ENCODE results near the gene FCHSD1.
"Not testable (repeated sequence)": the region's sequence is repeated elsewhere in the genome, so short reads cannot be mapped to it uniquely, and the experiment has no call there.

FCHSD1 gene

DNA sequence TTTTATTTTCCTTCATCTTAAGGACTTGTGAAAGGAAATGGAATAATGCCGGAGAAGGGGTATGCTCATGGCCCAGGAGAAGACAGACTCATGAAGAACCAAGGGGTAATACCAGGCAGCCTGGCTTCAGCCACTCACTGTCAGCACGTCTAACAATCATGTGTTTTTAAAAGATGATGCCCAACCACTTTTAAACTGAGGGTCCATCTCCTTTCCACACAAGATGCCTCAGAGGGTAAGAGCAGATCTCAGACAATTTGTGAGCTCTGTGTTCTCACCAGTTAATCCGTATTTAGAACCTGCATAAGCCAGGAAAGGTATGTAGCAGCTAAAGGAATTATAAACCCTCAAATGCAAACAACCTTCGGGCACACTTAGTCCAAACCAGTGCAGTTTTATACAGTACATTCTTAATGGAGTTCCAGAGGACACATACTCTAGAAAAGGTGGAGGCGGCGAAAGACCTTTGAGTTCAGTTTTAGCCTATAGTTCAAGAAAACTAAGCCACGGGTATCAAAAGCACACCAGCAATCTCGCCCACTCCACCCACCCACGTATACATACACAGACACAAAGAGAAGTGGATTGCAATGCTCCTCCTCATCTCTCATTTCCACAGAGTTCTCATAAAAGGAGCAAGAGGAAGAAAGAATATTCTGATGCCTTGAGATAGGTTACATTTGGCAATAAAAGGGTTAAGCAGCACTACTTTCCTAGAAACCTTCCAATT, 35.1 kb downstream of the FCHSD1 start:
- no peak for DNase-seq (ENCODE audit: low read depth)

DNA sequence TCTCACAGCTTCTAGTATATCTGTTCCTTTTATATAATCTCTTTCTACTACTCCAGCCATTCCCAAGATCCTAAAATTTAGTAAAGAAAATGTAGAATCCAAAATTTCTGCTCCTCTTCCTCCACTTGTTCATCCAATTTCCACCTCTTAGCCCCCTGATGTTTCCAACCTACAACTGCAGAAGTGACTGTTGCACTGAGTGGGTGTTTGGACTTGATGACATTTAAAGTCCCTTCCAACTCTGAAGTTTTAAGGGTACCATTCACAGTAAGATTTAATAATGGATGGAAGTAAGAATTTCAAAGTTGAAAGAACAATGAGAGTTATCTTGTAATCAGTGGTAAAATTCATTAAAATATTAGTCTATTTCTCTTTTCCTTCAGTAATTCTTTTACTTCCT, 37.9 kb downstream of the FCHSD1 start:
- no peak for DNase-seq (ENCODE audit: low read depth)

- DNase-seq (ENCODE audit: low read depth), result no peak
Observed at GRCh38 chr5:141611289-141611688, 39.9 kb downstream of the FCHSD1 start.

DNA sequence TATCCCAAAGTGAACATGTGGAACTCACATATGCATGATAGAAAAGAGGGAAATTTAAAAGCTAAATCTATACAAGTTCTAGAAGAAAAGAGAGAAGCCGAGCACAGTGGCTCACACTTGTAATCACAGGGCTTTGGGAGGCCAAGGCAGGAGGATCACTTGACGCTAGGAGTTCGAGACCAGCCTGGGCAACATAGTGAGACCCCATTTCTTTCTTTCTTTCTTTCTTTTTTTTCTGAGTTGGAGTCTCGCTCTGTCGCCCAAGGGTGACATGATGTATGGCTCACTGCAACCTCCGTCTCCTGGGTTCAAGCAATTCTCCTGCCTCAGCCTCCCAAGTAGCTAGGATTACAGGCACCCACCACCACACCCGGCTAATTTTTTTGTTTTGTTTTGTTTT, 41.3 kb downstream of the FCHSD1 start:
- DNase-seq (ENCODE audit: low read depth), result not testable (repeated sequence)

GRCh38 chr5:141609044-141609443, 42.2 kb downstream of the FCHSD1 start:
- no peak for DNase-seq (ENCODE audit: low read depth)

GRCh38 chr5:141608557-141608956, 42.7 kb downstream of the FCHSD1 start:
- no peak for DNase-seq (ENCODE audit: low read depth)

DNA sequence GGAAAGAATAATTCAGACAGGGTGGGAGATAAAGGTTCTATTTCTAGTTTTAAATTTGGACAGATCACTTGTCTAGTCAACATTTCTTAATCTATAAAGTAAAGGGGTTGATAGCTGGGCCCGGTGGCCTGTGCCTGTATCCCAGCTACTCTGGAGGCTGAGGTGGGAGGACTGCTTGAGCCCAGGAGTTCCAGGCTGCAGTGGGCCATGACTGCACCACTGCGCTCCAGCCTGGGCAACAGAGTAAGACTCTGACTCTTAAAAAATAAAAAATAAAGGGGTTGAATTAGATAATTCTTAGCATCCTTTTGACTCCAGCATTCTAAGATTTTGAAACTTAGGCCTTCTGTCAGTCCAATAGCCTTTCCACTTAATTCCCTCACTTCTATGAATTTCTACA, 43.2 kb downstream of the FCHSD1 start:
- no peak for DNase-seq (ENCODE audit: low read depth)

DNA sequence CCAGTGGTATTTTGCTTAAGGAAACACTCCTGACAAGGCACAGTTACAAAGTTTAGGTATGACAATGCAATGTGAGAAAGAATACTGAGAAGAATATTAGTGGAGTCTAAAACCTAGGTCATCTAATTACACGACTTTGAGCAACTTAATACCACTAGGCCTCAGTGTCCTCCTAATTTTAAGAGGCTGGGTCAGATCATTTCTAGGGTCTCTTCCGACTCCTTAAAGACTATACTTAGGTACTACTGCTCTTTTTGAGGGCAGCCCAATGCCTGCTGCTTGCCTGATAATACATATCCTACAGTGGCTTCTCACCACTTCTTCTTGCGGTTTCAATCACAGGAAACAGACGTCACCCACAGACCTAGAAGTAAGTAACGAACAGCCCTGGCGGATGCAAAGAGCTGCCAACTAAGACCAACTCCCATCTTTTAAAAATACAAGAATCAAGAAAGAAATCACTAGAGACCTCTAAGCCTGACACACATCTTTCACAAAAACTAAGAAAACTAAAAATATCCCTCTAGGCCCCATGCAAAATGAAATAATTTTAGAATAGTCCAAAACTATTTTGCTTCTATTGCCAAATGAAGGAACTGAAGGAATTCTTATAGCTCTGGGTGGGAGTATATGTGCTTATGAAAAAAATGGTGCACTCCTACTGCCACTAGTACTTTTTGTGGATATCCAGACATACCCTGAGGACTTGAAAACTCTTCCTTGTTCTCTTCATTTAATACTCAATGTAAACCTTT, 45.5 kb downstream of the FCHSD1 start:
- no peak for DNase-seq (ENCODE audit: low read depth)

GRCh38 chr5:141603923-141604717, 47.1 kb downstream of the FCHSD1 start:
- peak; percentile 92 for DNase-seq (ENCODE audit: low read depth)

- no peak for DNase-seq (ENCODE audit: low read depth)
Observed at GRCh38 chr5:141602606-141603005, 48.6 kb downstream of the FCHSD1 start.

GRCh38 chr5:141598391-141599345, 52.5 kb downstream of the FCHSD1 start:
- peak; percentile 44 for DNase-seq (ENCODE audit: low read depth)

DNA sequence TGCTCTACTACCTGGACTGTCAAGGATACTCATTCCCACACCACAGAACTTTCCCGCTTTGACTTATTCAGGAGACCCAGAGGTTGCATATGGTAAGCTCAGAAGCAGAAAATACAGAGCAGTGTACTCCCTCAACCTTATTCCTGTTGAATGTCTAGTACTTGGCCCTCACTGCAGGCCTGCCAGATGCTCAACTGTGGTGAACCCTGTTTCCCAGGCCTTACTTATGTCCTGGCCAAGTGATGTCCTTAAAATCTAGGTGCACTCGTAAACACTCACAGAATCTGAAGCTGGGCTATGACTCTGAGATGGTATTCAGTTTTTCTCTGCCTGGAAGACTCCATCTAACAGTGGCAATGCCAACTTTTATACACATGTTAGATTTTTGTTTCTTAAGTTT, 53.4 kb downstream of the FCHSD1 start:
- no peak for DNase-seq (ENCODE audit: low read depth)

DNA sequence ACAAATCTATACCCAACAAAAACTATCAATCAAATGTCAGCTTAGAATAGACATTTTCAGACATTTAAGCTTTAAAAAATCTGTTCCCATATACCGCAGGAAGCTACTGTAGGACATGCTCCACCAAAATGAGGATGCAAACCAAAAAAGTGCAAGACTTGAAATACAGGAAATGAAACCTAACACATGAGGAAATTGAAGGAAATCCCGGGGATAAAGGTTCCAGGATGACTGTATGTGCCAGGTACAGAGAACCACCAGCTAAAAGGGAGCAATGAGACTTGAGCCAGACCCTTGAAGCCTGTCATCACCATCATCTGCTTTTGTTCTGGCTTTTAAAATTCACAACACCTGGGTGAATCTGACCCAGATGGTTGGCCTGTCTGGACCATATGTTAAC, 53.8 kb downstream of the FCHSD1 start:
- DNase-seq (ENCODE audit: low read depth), result no peak

DNA sequence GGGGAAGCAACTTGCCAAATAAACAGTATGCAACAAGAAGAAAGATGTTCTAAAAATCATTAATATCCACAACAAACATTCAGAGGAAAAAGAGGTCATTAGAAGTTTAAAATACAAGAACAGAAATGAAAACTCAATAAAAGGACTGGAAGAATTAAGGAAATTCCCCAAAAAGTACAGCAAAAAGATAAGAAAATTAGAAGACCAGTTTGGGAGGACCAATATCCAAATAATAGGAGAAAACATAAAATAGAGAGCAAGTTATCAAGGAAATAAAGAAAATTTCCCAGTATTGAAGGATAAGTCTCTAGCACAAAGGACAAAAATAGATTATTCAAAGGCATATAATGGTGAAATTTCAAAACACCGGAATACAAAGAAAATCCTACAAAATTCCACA, 54.4 kb downstream of the FCHSD1 start:
- no peak for DNase-seq (ENCODE audit: low read depth)

GRCh38 chr5:141590127-141590526, 61.1 kb downstream of the FCHSD1 start:
- DNase-seq (ENCODE audit: low read depth), result no peak

All from GM04504 (cell line).